PFSK-1 (cell line): ENCODE data around the gene KRTAP6-1.

Experiments used
- FOXP2 ChIP-seq: optimal IDR thresholded peaks from 2 replicates; pipeline ENCODE3; 2011; ENCODE audit warnings: borderline replicate concordance, control low read depth, inconsistent platforms; ENCODE audit not compliant: insufficient read depth; ENCODE audit errors: extremely low read length, extremely low read depth
- POLR2AphosphoS5 ChIP-seq: IDR thresholded peaks from 2 replicates; pipeline ENCODE4 v1.6.1; 2012; ENCODE audit warnings: low read depth, mild to moderate bottlenecking, control low read depth, low read length, moderate library complexity
- TAF1 ChIP-seq: IDR thresholded peaks from 2 replicates; pipeline ENCODE4 v1.6.1; 2012; ENCODE audit warnings: low read length, control low read depth, borderline replicate concordance; ENCODE audit not compliant: insufficient read depth
- TF ChIP-seq, protein P1 (sequence below), 2 experiments: IDR thresholded peaks; 2 replicates each; pipeline versions ENCODE4 v1.6.1 to v1.8.0; 2011 to 2012; ENCODE audit warnings: low read depth in 2 of 2, low read length in 2 of 2, control low read depth in 1 of 2, inconsistent platforms in 1 of 2, mild to moderate bottlenecking in 1 of 2, moderate library complexity in 1 of 2; ENCODE audit not compliant: insufficient read depth in 1 of 2

DNA sequence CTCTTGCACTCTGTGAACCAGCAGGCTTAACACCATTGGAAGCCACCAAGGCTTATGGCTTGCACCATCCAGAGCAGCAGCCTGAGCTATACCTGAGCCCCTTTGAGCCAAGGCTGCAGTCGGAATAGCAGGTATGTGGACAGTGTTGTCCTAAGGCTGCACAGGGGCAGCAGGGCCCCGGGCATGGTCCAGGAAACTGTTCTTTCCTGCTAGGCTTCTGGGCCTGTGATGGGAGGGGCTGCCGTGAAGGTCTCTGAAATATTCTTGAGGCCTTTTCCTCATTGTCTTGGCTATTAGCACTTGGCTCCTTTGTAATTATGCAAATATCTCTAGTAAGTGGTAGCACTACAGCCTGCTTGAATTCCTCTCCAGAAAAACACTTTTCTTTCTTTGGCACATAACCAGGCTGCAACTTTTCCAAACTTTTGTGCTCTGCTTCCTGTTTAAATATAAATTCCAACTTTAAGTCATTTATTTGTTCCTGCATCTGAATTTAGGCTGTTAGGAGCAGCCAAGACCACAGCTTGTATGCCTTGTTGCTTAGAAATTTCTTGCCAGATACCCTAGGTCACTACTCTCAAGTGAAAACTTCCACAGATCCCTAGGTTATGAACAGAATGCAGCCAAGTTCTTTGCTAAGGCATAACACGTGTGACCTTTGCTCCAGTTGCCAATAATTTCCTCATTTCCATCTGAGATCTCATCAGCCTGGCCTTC lies 11.9 kb upstream of the KRTAP6-1 start:
- TF ChIP-seq, protein P1, sequence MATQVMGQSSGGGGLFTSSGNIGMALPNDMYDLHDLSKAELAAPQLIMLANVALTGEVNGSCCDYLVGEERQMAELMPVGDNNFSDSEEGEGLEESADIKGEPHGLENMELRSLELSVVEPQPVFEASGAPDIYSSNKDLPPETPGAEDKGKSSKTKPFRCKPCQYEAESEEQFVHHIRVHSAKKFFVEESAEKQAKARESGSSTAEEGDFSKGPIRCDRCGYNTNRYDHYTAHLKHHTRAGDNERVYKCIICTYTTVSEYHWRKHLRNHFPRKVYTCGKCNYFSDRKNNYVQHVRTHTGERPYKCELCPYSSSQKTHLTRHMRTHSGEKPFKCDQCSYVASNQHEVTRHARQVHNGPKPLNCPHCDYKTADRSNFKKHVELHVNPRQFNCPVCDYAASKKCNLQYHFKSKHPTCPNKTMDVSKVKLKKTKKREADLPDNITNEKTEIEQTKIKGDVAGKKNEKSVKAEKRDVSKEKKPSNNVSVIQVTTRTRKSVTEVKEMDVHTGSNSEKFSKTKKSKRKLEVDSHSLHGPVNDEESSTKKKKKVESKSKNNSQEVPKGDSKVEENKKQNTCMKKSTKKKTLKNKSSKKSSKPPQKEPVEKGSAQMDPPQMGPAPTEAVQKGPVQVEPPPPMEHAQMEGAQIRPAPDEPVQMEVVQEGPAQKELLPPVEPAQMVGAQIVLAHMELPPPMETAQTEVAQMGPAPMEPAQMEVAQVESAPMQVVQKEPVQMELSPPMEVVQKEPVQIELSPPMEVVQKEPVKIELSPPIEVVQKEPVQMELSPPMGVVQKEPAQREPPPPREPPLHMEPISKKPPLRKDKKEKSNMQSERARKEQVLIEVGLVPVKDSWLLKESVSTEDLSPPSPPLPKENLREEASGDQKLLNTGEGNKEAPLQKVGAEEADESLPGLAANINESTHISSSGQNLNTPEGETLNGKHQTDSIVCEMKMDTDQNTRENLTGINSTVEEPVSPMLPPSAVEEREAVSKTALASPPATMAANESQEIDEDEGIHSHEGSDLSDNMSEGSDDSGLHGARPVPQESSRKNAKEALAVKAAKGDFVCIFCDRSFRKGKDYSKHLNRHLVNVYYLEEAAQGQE (IDR thresholded peaks at IDR 0.05; ENCODE audit: insufficient read depth in 1 of 2, low read depth in 2 of 2, low read length in 2 of 2), result no peak
- TF ChIP-seq FOXP2, result no peak
- no peak for TF ChIP-seq POLR2AphosphoS5
- TF ChIP-seq TAF1, result no peak
